ENCODE results near the gene TMEM156. TPM values are rescaled to one million over a fixed set of nuclear protein-coding genes. Genes with fewer than 3 reads are reported as not detected.

Gene TMEM156
- total and polyA plus RNA-seq, 2 donors (not counting 3 experiments of a cell fraction or from before 2014, with no cell fraction given): 0.39 to 1.00 TPM

- no peak overlapping the region for H3K4me3 ChIP-seq (replicated peaks in 1 of 3; ENCODE audit: insufficient read depth in 1 of 3, low read depth in 1 of 3, low read length in 3 of 3)
- H3K27ac ChIP-seq (ENCODE audit: insufficient read depth, low read depth, low read length): no peak overlapping the region
- DNase-seq (ENCODE audit: low read depth, low spot score): no peak
- no peaks in the 10 kb centered on the region for H3K27me3 ChIP-seq (ENCODE audit: control insufficient read depth in 2 of 2, insufficient read depth in 2 of 2, low read length in 2 of 2)
- TF ChIP-seq GATA2 (IDR thresholded peaks at IDR 0.05; ENCODE audit: insufficient read depth, insufficient read length, low read depth, low read length) (no peak), MYC (IDR thresholded peaks at IDR 0.05; ENCODE audit: low read depth, low read length) (no peak), JUN (IDR thresholded peaks at IDR 0.05; ENCODE audit: borderline replicate concordance, insufficient read depth, insufficient read length, low read depth) (no peak), CTCF (IDR thresholded peaks at IDR 0.05; ENCODE audit: extremely low read depth in 1 of 2, insufficient read depth in 1 of 2, low read depth in 1 of 2, low read length in 2 of 2) (no peak), FOS (IDR thresholded peaks at IDR 0.05; ENCODE audit: borderline replicate concordance, insufficient read depth, low read length) (no peak), POLR2A (IDR thresholded peaks at IDR 0.05; ENCODE audit: low read depth, low read length) (no peak), POLR2AphosphoS5 (IDR thresholded peaks at IDR 0.05; ENCODE audit: insufficient read depth, low read depth, low read length) (no peak), EZH2 (IDR thresholded peaks at IDR 0.05; ENCODE audit: borderline replicate concordance, low read depth, low read length, severe bottlenecking) (no peak), MAX (IDR thresholded peaks at IDR 0.05; ENCODE audit: insufficient read depth, insufficient read length) (no peak)
- FAIRE-seq: no peak
- H3K79me2 ChIP-seq (ENCODE audit: control insufficient read depth, insufficient read depth, low read length): peaks cover 48% of the 10 kb centered on the region
- POLR2A ChIA-PET: no interaction called here
- no peaks in the 10 kb centered on the region for H3K9me3 ChIP-seq (replicated peaks; ENCODE audit: control insufficient read depth, insufficient read depth, low read length)
- no peaks in the 10 kb centered on the region for H4K20me1 ChIP-seq (replicated peaks; ENCODE audit: control insufficient read depth, extremely low read depth, insufficient read depth, low read length)
- H3K9ac ChIP-seq (replicated peaks; ENCODE audit: extremely low read depth, insufficient read depth, low read length): no peak overlapping the region
- no peaks in the 10 kb centered on the region for H3K4me1 ChIP-seq (ENCODE audit: control insufficient read depth, extremely low read depth, insufficient read depth, low read length)
- dilution Hi-C loops (cut with MboI; ENCODE audit: extremely low pct_ligation_motif_present, low sequenced_read_pairs): no loop called here
- intact Hi-C loops (cut with micrococcal nuclease): no loop called here
- H3K36me3 ChIP-seq (ENCODE audit: control insufficient read depth in 2 of 2, extremely low read depth in 1 of 2, insufficient read depth in 2 of 2, low read length in 2 of 2): no peaks in the 10 kb centered on the region
- no peaks in the 10 kb centered on the region for H3K9me1 ChIP-seq (replicated peaks; ENCODE audit: control insufficient read depth, extremely low read depth, insufficient read depth, low read length)
- CTCF ChIA-PET: interaction anchor here (1.5 kb wide), 1 partner anchor 10 kb away, joined by 4 read pairs; no protein-coding TSS in a partner anchor
- H2AFZ ChIP-seq (ENCODE audit: low read depth, low read length): no peak overlapping the region
- no peak overlapping the region for H3K4me2 ChIP-seq (ENCODE audit: insufficient read depth, low read length)
- no TSS peak for BruUV-seq (replicated peaks)
Measured at GRCh38 chr4:39054497-39054896, 22.3 kb upstream of the TMEM156 start.
